HG02981 (cell line): Measurements from ENCODE around the gene PCSK6.
"Not testable (repeated sequence)": the region's sequence is repeated elsewhere in the genome, so short reads cannot be mapped to it uniquely, and the experiment has no call there.

Source experiments
- ATAC-seq: cut with Tn5 transposase; IDR thresholded peaks from one replicate; pipeline ENCODE4 v1.9.1; 2021; ENCODE audit warnings: mild to moderate bottlenecking, moderate library complexity; ENCODE audit not compliant: unreplicated experiment

The PCSK6 gene

DNA sequence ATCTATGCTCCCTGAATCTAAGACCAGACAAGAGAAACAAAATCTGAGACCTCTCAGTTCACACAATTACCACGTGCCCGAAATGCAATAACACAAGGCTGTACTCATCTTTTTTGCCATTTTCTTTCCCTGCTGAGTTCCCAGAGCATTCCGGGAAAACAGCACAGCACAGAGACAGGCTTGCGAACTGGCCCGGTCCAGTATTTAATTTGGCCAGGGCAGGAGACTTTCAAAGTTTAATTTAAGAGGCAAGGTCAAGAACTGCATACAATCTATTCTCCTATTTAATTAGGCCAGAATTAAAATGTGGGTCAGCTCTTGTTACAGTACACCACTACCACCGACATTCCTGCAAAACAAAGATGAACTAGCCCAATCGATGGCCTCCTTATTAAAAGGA is 107.0 kb downstream of the PCSK6 start:
- ATAC-seq: no peak

DNA sequence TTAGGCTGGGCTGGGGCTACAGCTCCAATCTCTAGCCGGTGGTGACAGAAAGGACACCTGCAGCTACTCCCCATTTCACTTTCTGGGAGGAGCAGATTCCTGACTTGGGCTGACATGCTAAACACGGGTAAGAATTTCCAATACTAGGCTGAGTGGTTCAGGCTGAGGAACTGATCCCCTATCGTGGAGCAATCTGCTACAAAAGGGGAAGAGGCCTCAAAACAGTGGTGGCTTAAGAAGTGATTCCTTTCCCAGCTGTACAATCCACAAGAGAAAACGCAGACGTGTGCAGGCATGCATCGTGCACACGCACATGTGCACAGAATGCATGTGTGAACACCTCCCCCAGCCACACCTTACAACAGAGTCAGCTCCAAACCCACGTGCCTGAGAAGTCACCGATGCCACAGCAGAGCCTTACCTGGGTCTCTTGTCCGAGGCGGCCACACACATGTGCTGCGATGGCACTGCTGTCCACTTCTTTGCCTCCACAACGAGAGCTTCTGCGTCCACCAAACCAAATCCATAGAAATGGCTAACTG is 107.8 kb downstream of the PCSK6 start:
- no peak for ATAC-seq

DNA sequence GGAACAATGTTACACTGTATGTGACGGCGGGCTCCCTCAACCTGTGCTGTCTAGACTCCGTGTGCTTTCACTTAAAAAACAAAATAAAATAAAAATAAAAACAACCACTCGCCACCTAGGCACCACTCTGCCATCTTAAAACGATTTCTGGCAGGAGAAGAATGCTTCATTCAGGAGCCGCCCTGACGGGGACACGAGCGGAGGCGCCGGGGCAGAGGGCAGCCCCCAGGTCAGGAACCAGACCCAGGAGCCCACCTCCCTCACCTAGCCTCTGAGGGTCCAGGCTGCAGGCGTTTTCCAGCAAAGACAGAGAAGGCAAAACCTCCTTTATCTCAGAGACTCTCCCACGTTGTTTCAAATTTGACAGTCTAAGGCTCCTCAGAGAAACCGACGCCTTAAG is 109.4 kb downstream of the PCSK6 start:
- no peak for ATAC-seq

DNA sequence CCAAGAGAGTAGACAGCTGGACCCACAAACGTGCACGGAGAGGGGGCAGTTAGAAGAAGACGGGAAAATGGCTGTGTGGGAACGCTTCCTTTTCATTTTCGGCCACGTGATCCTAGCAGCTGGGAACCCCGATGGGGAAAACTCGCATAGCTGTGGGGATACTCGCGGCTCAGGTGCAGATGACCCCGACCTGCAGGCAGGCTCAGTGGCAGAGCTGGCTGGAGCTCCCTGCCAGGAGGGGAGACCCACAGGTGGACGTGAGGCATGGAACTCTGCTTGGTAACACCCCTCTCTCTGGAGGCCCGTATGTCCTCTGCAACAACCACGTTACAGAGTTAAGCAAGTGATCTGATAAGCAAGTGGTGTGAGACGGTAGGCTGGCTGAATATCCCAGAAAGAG is 109.9 kb downstream of the PCSK6 start:
- no peak for ATAC-seq

DNA sequence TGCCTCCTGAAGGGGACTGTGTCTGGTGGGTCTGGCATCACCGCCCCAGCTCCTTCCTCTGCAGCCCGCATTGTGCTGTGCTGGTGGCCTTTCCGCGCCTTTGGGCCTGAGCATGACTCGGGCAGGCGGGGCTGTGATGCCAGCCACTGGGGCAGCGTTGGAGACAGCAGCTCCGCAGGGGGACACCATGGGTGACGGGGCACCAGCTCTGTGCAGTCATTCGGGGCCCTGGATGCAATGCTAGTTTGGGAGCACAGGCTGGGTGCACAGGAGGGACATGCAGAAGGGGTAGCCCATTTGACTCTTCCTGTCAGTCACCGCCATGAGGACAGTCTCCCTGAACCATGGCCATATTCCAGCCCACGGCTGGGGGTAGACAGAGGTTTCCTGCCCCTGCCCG is 110.6 kb downstream of the PCSK6 start:
- ATAC-seq: no peak

DNA sequence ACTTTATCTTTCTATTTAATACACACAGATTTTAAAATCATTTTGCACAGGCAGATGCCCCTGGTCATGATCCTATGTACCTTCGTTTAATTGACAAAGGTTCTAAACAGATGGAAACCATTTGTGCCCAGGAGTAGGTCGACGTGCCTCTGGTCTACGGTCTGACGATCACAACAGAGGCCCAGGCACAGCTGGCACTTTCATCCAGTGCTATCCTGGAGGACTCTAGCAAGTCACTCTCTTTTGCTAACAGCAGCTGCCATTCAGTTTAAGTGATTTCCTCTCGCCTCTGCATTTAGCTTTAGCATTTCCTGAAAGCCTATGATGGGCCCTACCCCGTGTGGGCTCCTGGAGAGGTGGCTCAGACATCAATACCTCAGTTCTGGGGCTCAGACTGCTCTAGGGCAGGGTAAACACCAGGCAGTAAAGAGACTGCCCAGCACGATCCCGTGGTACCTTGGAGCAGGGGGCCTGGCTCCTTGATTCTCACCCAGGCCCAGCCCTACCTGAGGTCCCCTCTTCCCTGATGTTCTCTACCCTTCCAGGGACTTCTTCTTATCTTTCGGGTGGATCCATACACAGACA is 111.2 kb downstream of the PCSK6 start:
- ATAC-seq: no peak

DNA sequence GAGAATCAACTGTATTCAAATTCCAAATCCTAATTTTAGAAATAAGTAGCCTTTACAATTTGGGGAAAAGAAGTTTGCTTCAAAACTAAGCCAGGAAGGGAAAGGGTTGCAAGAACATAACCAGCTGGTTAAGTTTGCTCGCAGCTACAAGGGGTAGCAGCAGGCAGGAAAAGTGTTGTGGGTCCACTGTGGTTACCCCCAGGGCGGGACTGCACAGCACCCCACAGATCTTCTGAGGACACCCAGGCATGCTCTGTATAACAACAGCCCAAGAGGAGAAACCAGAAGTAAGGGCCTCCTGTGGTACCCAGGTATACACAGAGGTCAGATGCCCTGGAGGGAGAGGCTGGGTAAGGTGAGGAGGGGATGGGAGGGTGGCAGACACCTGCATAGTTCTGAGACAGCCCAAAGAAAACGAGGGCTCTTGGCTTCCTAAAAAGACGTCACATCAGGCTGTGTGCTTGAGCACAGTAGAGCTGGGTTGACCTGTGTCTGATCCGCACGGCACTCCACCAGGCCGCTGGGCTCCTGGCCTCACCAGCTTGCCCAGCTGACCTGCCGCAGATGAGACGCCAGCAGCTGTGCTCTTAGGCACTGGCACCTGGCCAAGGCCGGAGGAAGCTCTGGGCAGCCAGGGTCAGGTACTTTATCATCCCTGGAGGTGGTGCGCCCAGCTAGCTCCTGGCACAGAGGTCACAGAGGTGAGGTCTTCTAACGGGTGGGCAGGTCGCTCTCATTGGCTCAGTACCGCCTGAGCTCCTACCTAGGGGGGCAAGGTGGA is 112.7 kb downstream of the PCSK6 start:
- ATAC-seq: no peak

DNA sequence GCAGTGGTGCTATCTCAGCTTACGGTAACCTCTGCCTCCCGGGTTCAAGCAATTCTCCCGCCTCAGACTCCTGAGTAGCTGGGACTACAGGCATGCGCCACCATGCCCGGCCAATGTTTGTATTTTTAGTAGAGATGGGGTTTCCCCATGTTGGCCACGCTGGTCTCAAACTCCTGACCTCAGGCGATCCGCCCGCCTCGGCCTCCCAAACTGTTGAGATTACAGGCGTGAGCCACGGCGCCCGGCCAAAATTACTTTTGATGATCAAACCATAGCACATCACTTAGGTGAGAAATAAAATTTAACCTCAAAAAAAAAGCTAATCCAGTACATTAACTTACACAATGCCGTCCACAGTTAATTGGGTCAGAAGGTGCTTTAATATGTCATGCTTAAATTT is 114.5 kb downstream of the PCSK6 start:
- not testable (repeated sequence) for ATAC-seq

DNA sequence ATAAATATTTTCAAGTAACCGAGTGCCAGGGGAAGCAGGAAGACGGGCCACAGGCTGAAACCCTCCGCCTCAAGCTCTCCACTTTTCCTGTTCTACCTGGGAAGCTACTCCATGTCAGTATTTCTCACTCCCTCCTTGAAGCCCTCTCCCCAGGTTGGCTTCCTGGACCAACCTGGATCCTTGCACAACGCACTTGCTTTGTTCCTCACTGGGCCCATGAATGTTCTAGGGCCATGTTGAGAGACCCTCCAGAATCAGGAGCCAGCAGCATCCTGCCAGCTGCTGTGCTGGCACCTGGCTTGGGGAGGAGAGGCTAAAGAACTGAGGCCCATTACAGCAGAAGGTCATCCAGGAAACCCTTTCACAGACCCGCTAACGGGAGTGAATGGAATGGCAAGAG is 115.2 kb downstream of the PCSK6 start:
- no peak for ATAC-seq

DNA sequence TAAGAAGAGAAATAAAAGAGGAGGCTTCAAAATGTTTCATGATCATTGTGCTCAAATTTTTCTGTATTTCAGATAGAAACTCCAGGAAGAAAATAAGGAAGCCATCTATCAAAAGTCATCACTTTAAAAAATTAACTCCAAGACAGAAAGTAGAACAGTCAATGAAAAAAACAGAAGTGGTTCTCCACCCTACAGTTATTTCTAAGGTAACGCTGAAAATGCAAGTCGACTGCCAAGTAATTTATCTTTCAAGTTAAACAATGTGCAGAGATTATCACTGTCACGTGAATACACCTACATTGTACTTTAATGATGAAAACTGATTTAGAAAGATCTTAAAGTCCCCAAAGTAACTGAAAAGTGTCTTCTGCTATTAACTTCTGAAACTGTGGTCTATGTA is 115.9 kb downstream of the PCSK6 start:
- ATAC-seq: no peak

DNA sequence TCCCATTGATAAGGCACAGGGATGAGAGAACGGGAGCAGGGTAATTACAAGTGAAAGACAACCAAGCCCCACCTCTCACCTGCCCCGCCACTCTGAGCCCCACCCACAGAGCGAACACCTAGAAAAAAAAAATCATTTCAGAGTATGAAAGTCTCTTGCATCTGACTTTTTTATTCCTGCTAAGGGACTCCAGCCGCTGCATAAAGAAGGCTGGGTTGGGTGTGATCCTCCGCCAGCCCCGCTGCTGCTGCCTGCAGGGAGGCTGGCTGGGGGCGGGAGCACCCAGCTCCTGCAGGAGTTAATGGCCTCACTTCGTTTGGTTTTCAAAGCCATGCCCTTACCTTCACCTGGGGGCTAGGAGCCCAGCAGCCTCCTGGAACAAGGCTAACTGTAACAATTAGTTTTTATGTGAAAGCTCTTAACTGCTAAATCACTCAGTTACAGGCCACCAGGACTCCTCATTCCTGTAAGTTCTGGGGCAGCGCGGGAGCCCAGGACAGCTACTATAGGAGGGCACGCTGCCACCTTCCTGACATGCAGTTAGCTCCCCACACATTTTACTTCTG is 116.5 kb downstream of the PCSK6 start:
- ATAC-seq: no peak

DNA sequence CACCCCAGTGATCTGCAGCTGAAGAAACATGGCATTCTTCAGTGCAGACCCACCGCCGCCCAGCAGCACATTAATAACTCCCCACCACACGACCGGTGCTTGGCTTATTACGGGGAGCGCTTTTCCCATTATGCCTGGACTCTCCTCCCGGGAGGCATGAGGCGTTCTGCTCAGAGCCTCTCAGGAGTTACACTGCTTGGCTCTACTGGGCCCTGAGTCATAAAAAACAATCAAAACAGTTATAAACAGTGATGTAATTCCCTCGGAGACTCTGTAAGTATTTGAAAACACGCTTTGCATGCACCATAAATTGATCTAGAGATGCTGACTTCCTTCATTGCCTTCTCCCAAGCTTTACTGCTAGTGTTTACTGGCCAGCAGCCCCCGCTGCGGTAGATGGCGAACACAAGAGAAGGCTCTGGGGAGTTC is 117.3 kb downstream of the PCSK6 start:
- no peak for ATAC-seq

DNA sequence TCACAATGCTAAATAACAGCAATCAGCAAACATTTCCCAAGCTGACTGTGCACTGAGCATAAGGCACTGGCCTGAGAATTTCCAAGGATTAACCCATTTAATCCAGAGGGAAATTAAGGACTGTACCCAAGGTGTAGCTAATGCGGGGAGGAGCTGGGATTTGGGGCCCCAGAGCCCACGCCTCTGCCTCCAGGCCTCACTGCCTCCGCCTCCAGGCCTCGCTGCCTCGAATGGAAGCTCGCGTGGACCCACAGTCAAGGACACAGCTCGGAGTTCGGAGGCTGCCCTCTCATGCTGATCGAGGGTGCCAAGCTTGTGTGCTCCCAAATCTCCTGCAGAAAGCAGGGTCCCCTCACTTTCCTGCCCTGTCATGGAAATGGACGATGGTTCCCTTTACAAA is 118.0 kb downstream of the PCSK6 start:
- no peak for ATAC-seq

DNA sequence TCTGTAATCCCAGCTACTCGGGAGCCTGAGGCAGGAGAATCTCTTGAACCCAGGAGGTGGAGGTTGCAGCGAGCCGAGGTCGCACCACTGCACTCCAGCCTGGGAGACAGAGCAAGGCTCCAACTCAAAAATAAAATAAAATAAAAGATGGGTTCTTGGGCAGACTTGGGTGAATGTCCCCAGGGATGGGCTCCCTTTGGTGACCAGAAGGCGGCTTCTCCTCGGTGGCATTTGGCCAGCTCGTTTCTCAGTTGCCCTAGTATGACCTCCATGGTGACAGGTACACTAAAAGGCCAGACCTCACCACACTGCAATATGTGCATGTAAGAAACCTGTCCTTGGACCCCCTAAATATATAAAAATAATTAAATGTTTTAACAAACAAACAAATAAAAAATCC is 118.4 kb downstream of the PCSK6 start:
- ATAC-seq: no peak

DNA sequence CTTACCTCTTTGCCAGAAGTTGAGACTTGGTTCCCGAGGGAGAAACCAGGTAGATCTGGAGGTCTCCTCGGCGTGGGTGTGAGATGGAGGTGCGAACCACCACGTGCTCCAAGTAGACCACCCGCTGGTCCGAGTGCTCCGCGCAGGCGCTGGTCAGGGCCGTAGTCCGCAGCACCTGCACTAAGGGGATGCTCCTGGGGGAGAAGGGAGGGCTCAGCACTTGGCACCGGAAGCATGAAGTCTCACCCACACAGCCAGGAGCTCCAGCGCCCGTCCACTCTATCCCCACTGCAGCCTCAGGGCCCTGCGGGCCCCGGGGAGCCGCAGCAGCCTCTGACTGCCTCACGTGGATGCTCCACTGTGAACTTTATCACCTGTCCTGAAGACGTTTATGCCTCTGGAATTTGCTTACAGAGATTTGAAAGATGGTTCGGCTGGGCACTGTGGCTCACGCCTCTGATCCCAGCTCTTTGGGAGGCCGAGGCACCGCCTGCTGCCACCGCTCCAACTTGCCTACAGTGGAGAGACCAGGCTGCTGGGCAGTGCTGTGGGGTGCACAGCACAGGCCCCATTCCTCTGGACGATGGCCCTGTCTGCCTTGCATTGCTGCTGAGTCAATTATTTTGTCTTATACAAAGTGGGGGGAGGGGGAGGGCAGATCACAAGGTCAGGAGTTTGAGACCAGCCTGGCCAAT is 119.0 kb downstream of the PCSK6 start:
- no peak for ATAC-seq

DNA sequence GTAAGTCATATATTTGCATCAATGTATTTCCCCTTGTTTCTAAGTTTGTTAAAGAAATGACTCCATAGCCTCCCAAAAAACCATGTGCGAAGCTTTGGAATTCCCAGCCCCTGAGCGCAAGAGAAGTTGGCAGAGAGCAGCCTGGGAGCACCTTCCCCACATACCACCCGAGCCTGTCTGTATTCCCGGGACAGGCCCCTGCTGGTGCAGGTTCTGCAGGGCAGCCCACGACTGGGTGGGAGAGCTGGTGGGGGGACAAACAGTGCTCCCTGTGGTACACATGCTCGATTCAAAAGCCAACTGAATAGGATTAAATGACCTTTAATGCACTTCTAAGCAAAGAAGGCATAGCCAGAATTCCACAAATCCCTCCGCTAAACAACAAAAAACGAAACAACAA is 119.8 kb downstream of the PCSK6 start:
- ATAC-seq: no peak

DNA sequence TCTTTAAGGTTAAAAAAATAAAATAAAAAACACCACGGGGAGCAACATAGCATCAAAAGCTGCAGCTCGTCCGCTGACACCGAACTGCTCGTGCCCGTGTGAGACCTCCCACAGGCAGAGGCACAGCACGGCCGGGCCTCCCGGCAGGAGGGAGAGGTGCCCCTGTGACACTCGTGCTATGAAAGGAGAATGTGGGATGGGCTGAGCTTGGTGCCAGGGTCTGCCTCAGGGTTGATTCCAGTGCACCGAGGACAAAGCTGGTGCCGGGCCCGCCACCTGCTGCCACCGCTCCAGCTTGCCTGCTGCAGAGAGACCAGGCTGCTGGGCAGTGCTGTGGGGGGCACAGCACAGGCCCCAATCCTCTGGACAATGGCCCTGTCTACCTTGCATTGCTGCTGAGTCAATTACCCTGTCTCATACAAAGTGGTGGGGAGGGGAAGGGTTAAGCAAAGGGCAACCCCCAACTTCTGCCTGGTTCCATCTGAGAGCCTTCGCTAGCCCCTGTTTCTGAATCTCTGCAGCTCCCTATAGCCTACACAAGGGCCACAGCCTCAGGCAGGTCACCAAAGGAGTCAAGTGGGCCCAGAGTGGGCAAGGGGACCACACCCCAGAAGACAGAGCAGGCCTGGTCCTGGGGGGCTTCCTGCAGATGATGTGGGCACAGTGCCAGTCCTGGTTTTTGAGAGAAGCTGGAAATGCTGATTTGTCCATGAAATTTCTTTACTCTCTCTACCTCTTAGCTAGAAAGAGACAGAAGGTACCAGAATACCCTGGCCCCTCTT is 120.5 kb downstream of the PCSK6 start:
- ATAC-seq: no peak

DNA sequence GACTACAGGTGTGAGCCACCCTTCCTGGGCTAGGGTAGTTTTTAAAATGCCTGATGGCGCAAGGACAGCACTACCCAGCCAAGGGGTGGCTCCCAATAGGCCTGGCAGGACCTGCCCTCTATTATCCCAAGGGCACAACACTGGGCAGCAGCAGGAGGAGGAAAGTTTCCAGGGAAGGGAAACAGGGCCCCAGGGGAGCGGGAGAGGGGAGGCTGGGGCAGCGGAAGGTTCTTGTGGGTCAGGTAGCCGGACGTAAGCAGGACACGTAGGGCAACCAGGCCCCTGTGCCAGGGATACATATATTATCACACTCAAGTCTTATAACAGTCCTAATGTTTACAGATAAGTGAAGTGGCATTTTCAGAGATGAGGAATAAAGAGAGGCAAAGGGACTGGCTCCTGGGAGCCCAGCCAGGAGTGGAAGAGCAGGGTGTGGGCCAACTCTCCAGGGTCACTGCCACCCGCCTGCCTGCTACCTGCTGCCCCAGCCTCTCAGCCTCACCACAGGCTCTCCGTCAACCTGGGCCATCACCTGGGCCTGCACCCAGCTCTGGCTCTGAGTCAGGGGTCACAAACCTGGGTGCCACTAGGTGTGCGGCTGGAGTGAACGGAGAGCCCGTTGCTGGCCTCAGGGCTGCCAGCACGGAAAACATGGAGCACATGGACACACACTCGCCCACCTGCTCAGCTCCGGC is 121.3 kb downstream of the PCSK6 start:
- ATAC-seq: no peak

DNA sequence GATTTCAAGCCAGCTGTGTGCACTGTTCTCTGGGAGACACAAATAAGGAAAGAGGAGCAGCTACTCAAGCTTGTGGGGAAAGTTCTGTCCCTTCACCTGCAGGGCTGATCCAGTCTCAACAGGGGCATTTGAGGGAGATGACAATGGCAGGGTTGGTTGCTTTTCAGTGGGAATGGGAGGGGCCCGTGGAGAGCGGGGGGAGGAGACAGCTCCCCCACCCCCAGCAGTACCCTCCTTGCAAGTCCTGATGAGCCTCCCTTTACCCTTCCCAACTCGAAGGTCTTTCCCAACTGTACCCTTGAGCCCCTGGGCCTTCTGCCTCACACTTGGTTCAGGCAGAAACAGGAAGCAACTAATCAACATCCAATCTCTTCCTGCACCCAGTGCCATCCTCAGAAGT is 122.7 kb downstream of the PCSK6 start:
- no peak for ATAC-seq

DNA sequence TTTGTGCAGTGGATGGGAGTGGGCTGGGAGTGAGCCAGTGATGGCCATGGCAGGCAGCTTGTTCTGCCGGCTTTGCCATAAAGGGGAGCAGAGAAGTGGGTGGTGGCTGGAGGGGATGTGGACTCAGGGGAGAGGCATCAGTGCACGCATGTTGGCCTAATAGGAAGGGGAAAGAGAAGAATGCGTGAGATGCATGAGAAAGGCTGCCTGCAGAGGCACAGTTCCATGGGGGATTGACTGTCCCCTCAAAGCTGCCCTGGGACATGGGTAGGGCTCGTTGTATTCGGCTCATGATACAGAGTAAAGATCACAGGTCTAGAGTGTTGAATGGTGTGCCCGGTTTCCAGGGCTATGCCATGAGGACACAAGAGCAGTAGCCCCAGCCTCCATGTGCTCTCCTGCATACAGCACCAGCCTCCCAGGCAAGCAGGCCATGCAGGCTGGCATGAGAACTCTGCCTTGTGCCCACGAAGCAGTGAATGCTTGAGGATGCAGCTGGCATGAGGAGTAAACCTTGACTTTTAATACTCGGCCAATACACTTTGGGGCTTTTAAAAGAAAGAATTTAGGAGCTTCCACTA is 126.4 kb downstream of the PCSK6 start:
- no peak for ATAC-seq
